ENCODE measurements around the gene ANAPC16.

- TF ChIP-seq CTCF (IDR thresholded peaks at IDR 0.05) (no peak), POLR2A (IDR thresholded peaks at IDR 0.05; ENCODE audit: low read depth) (no peak), EP300 (IDR thresholded peaks at IDR 0.05) (no peak), POLR2AphosphoS5 (IDR thresholded peaks at IDR 0.05) (no peak)
Measured at GRCh38 chr10:72206511-72207229, 9.1 kb upstream of the ANAPC16 start.
